Glutamatergic neuron (in vitro differentiated cells): ENCODE measurements around the gene RENBP. TPM values are rescaled to one million over a fixed set of nuclear protein-coding genes. Genes with fewer than 3 reads are reported as not detected.

Source experiments
- DNase-seq: peaks from one replicate; pipeline ENCODE4 v3.0.0; 2022
- H3K27ac Mint-ChIP-seq: one replicate; pipeline ENCODE4 v1.8.0; 2020; ENCODE audit warnings: mild to moderate bottlenecking, mixed read lengths, inconsistent platforms; ENCODE audit not compliant: unreplicated experiment
- H3K27me3 Mint-ChIP-seq: one replicate; pipeline ENCODE4 v1.8.0; 2020; ENCODE audit warnings: mild to moderate bottlenecking, moderate library complexity, mixed read lengths, inconsistent platforms; ENCODE audit not compliant: unreplicated experiment
- H3K36me3 Mint-ChIP-seq: one replicate; pipeline ENCODE4 v1.8.0; 2020; ENCODE audit warnings: mild to moderate bottlenecking, mixed read lengths, inconsistent platforms; ENCODE audit not compliant: unreplicated experiment
- H3K4me1 Mint-ChIP-seq: one replicate; pipeline ENCODE4 v1.8.0; 2020; ENCODE audit warnings: mild to moderate bottlenecking, low read depth, mixed read lengths, inconsistent platforms; ENCODE audit not compliant: unreplicated experiment
- H3K4me3 Mint-ChIP-seq: one replicate; pipeline ENCODE4 v1.8.0; 2020; ENCODE audit warnings: mild to moderate bottlenecking, mixed read lengths, inconsistent platforms; ENCODE audit not compliant: unreplicated experiment
- H3K9me3 Mint-ChIP-seq: one replicate; pipeline ENCODE4 v1.8.0; 2020; ENCODE audit warnings: mild to moderate bottlenecking, moderate library complexity, mixed read lengths, inconsistent platforms; ENCODE audit not compliant: unreplicated experiment
- total RNA-seq: library from RNA; stranded (reverse); fragmentation: NEBNext Ultra II Directional; extraction: Animal tissue kit (Norgen Biotek cat#: 25700); gene quantifications from one replicate; pipeline ENCODE4 v1.2.1, GENCODE V29; 2021; ENCODE audit not compliant: unreplicated experiment
- TF ChIP-seq, protein P1 (sequence below): fragments of 200-600 bp; sonication (generic); IDR thresholded peaks from one replicate; pipeline ENCODE4 v1.5.0; 2021; ENCODE audit not compliant: partially characterized antibody, unreplicated experiment

The RENBP gene
- total RNA-seq, 1 donor from 2014 or later: 16.1 TPM

GRCh38 chrX:153903238-153903980 lies 41.0 kb downstream of the RENBP start:
- Mint-ChIP-seq H3K36me3 (no peaks in the 10 kb centered on the region), H3K9me3 (no peaks in the 10 kb centered on the region), H3K27me3 (peaks cover 4% of the 10 kb centered on the region), H3K27ac (peak overlapping the region; percentile 46), H3K4me3 (peak overlapping the region; percentile 9), H3K4me1 (peaks cover 15% of the 10 kb centered on the region)
- DNase-seq: no peak
- TF ChIP-seq, protein P1, sequence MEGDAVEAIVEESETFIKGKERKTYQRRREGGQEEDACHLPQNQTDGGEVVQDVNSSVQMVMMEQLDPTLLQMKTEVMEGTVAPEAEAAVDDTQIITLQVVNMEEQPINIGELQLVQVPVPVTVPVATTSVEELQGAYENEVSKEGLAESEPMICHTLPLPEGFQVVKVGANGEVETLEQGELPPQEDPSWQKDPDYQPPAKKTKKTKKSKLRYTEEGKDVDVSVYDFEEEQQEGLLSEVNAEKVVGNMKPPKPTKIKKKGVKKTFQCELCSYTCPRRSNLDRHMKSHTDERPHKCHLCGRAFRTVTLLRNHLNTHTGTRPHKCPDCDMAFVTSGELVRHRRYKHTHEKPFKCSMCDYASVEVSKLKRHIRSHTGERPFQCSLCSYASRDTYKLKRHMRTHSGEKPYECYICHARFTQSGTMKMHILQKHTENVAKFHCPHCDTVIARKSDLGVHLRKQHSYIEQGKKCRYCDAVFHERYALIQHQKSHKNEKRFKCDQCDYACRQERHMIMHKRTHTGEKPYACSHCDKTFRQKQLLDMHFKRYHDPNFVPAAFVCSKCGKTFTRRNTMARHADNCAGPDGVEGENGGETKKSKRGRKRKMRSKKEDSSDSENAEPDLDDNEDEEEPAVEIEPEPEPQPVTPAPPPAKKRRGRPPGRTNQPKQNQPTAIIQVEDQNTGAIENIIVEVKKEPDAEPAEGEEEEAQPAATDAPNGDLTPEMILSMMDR: no peak

DNA sequence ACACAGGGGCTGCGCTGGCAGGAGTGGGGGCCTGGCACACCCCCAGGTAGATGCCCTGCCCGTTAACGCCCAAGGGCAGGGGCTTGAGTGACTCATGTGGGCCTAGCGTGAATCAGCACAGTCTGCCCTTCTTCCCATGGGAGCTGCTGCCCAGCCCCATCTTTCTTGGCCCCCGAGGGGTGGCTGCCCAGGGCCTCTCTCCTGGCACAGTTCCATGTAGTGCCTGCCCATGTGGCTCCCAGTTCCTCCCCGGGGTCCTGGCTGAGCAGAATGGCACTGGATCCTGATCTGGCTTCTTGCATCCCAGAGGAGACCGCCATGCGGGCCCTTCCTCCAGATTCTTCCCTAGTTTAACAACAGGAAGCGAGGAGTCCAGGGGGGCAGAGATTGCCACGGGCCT lies 42.1 kb downstream of the RENBP start:
- Mint-ChIP-seq H3K27me3 (peaks cover 4% of the 10 kb centered on the region), H3K27ac (no peak overlapping the region), H3K36me3 (no peaks in the 10 kb centered on the region), H3K9me3 (no peaks in the 10 kb centered on the region), H3K4me3 (no peak overlapping the region), H3K4me1 (peaks cover 15% of the 10 kb centered on the region)
- TF ChIP-seq, protein P1: no peak
- DNase-seq: no peak

DNA sequence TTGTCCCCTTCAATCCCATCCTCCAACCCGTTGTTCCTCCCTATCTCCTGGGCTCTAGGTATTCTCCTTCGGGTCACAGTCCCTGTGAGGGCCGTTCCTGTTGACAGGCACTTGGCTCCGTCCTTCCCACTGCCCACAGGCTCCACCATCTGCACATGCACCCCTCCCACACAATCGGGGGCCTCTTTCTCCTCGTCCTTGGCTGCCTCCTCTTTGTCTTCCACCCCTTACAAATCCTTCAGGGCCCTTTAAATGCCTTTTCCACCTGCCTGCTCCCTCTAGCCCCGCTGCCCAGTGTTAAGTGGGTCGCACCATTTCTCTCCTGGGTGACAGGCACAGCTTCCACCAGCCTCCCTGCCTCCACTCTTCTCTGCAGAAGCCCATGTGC lies 42.7 kb downstream of the RENBP start:
- no peak for DNase-seq
- no peaks in the 10 kb centered on the region for H3K36me3 Mint-ChIP-seq
- no peaks in the 10 kb centered on the region for H3K9me3 Mint-ChIP-seq
- H3K4me1 Mint-ChIP-seq: peaks cover 15% of the 10 kb centered on the region
- H3K27me3 Mint-ChIP-seq: peaks cover 4% of the 10 kb centered on the region
- no peak overlapping the region for H3K4me3 Mint-ChIP-seq
- TF ChIP-seq, protein P1: no peak
- H3K27ac Mint-ChIP-seq: peak overlapping the region; percentile 91

DNA sequence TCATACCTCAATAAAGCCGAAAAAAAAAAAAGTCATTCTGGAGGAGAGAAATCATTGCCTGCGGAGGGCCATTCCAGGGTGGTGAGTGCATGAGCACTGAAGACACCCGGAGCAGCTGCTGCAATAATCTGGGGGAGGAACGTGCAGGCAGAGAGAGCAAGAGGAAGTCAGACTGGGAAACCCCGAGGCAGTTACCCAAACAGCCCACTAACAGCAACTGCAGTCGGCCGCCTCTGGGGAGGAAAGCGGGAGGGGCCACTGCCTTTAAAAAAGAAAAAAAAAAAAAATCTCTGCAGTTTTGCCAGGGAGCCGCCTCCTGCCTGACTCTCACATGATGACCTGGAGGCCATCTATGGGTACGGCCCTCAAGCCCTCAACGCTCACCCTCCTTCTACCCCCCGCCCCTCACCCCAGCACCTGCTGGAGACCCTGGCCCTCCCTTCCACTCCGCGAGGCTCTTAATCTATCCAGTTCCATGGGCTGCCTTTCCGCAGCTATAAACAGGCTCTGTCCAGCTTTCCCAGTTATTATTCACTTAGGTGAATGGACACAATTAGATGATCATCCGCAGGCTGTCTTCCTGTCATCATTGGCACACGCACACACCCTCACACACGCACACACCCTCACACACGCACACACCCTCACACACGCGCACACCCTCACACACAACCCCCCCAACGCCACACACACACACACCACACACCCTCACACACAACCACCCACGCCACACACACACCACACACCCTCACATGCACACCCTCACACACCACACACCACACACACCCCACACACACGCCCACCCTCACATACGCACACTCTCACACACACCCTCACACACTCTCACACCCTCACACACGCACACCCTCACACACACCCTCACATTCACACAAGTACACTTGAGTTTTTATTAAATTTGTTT lies 43.4 kb downstream of the RENBP start:
- TF ChIP-seq, protein P1: no peak
- Mint-ChIP-seq H3K27ac (peak overlapping the region; percentile 91), H3K9me3 (no peaks in the 10 kb centered on the region), H3K36me3 (no peaks in the 10 kb centered on the region), H3K4me3 (peak overlapping the region; percentile 57), H3K27me3 (peaks cover 4% of the 10 kb centered on the region), H3K4me1 (peaks cover 16% of the 10 kb centered on the region)
- peak; percentile 51 for DNase-seq
